Measurements from ENCODE around the gene LRRFIP2.

GRCh38 chr3:37181756-37182155 is 7.4 kb upstream of the LRRFIP2 start:
- TF ChIP-seq CTCF (IDR thresholded peaks at IDR 0.05) (no peak), POLR2A (IDR thresholded peaks at IDR 0.05) (no peak)

All from heart left ventricle (tissue), 13 donors.